OCI-LY1 (cell line): ENCODE data around the gene FTL.

Experiments
- EZH2 ChIP-seq: fragments of 200-600 bp; sonication (generic), shearing (Covaris generic); IDR thresholded peaks from 2 replicates; pipeline ENCODE4 v1.8.0; 2017; ENCODE audit warnings: borderline replicate concordance, mixed run types, mild to moderate bottlenecking, antibody characterized with exemption, low read length, moderate library complexity, mixed read lengths
- TF ChIP-seq, protein P1 (sequence below): fragments of 200-600 bp; sonication (generic), shearing (Covaris generic); IDR thresholded peaks from 2 replicates; pipeline ENCODE4 v1.5.1; 2017; ENCODE audit warnings: mild to moderate bottlenecking, antibody characterized with exemption, low read length, moderate library complexity, mixed read lengths

DNA sequence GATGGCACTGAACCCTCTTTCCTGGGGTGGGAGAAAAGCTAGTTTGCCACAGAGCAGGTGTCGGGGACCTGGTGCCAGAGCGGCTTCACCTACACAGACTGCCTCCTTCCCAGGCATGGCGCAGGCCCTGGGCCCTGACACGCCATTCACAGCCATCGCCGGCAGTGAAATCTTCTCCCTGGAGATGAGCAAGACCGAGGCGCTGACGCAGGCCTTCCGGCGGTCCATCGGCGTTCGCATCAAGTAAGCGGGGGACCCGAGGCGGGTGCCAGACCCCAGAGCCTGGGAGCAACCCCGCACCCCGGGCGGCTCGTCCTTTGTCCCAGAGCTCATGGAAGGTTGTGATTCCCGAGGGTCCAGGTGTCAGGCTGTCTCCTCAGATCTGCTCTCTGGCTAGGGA is 41.8 kb downstream of the FTL start:
- TF ChIP-seq, protein P1, sequence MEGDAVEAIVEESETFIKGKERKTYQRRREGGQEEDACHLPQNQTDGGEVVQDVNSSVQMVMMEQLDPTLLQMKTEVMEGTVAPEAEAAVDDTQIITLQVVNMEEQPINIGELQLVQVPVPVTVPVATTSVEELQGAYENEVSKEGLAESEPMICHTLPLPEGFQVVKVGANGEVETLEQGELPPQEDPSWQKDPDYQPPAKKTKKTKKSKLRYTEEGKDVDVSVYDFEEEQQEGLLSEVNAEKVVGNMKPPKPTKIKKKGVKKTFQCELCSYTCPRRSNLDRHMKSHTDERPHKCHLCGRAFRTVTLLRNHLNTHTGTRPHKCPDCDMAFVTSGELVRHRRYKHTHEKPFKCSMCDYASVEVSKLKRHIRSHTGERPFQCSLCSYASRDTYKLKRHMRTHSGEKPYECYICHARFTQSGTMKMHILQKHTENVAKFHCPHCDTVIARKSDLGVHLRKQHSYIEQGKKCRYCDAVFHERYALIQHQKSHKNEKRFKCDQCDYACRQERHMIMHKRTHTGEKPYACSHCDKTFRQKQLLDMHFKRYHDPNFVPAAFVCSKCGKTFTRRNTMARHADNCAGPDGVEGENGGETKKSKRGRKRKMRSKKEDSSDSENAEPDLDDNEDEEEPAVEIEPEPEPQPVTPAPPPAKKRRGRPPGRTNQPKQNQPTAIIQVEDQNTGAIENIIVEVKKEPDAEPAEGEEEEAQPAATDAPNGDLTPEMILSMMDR, result no peak
- TF ChIP-seq EZH2, result no peak
